Head of caudate nucleus (tissue), 42 donors: Measurements from ENCODE around the gene RECK.

Experiments
- DNase-seq, 42 donors: peaks; one replicate each; pipeline versions ENCODE4 v3.0.0 to v3.0.0-alpha.2; 2020 to 2021; ENCODE audit warnings: mixed read lengths in 7 of 42
- intact Hi-C: fragments of 100-400 bp; cut with DNase I; formaldehyde crosslinking; loops from one replicate; pipeline ENCODE4 v1.15.0; 2022

Gene RECK

GRCh38 chr9:36092509-36093215, 55.9 kb downstream of the RECK start:
- intact Hi-C loops, result no loop called here
- DNase-seq, result peak in 1 of 42 donors; percentile 15

- no peak for DNase-seq
- intact Hi-C loops, result no loop called here
These were observed 56.7 kb downstream of the RECK start for GRCh38 chr9:36093384-36093783.

- DNase-seq, result no peak
- intact Hi-C loops, result no loop called here
These were observed 63.0 kb downstream of the RECK start for GRCh38 chr9:36099718-36100117.

- intact Hi-C loops, result no loop called here
- DNase-seq, result no peak
These were observed 63.8 kb downstream of the RECK start for GRCh38 chr9:36100532-36100931.

- DNase-seq, result peak in 5 of 42 donors; percentile 7 to 49 (median 17)
- intact Hi-C loops, result no loop called here
These were observed 65.4 kb downstream of the RECK start for GRCh38 chr9:36101916-36102741.

- intact Hi-C loops, result loop anchor here (1.0 kb wide), 1 partner anchor 63 kb away; no protein-coding TSS in a partner anchor
- peak; percentile 67 to 94 (median 88) for DNase-seq
These were observed 66.2 kb downstream of the RECK start for GRCh38 chr9:36102742-36103495.

- intact Hi-C loops, result no loop called here
- DNase-seq, result no peak
These were observed 72.4 kb downstream of the RECK start for GRCh38 chr9:36109071-36109470.

GRCh38 chr9:36110434-36110833, 73.7 kb downstream of the RECK start:
- intact Hi-C loops, result no loop called here

GRCh38 chr9:36112516-36112915, 75.8 kb downstream of the RECK start:
- intact Hi-C loops, result no loop called here
- no peak for DNase-seq

More at GRCh38 chr9:36110434-36110833, 73.7 kb downstream of the RECK start:
- no peak for DNase-seq

- no peak for DNase-seq
- intact Hi-C loops, result no loop called here
These were observed 77.3 kb downstream of the RECK start for GRCh38 chr9:36113999-36114398.

GRCh38 chr9:36116593-36116992, 79.9 kb downstream of the RECK start:
- no peak for DNase-seq
- intact Hi-C loops, result no loop called here

- intact Hi-C loops, result no loop called here
- DNase-seq, result no peak
These were observed 81.5 kb downstream of the RECK start for GRCh38 chr9:36118201-36118600.

- no peak for DNase-seq
These were observed 82.0 kb downstream of the RECK start for GRCh38 chr9:36118706-36119105.

GRCh38 chr9:36119476-36119875, 82.8 kb downstream of the RECK start:
- no peak for DNase-seq
- intact Hi-C loops, result no loop called here

More at GRCh38 chr9:36118706-36119105, 82.0 kb downstream of the RECK start:
- intact Hi-C loops, result no loop called here

GRCh38 chr9:36120705-36121104, 84.0 kb downstream of the RECK start:
- no peak for DNase-seq
- intact Hi-C loops, result no loop called here

GRCh38 chr9:36121971-36122370, 85.3 kb downstream of the RECK start:
- intact Hi-C loops, result no loop called here

GRCh38 chr9:36123515-36123914, 86.8 kb downstream of the RECK start:
- DNase-seq, result no peak
- intact Hi-C loops, result no loop called here

More at GRCh38 chr9:36121971-36122370, 85.3 kb downstream of the RECK start:
- DNase-seq, result no peak

- intact Hi-C loops, result no loop called here
These were observed 88.5 kb downstream of the RECK start for GRCh38 chr9:36125062-36125855.

More at GRCh38 chr9:36125062-36125855, 88.5 kb downstream of the RECK start:
- no peak for DNase-seq
